Uterus (tissue), 2 donors: ENCODE data around the gene EXTL1.

Experiments used
- POLR2A ChIP-seq, 2 donors: fragments of 450-650 bp; IDR thresholded peaks; one replicate each; pipeline ENCODE4 v1.6.1; 2016; ENCODE audit warnings: antibody characterized with exemption in 2 of 2, mild to moderate bottlenecking in 1 of 2, moderate library complexity in 1 of 2
- TF ChIP-seq, protein P1 (sequence below), 4 experiments: fragments of 200-600 bp in 2 of 4; fragments of 450-650 bp in 2 of 4; sonication (generic) in 2 of 4; IDR thresholded peaks; one replicate each; pipeline ENCODE4 v1.5.1; 2016 to 2019; ENCODE audit warnings: antibody characterized with exemption in 4 of 4, mild to moderate bottlenecking in 2 of 4, moderate library complexity in 1 of 4

DNA sequence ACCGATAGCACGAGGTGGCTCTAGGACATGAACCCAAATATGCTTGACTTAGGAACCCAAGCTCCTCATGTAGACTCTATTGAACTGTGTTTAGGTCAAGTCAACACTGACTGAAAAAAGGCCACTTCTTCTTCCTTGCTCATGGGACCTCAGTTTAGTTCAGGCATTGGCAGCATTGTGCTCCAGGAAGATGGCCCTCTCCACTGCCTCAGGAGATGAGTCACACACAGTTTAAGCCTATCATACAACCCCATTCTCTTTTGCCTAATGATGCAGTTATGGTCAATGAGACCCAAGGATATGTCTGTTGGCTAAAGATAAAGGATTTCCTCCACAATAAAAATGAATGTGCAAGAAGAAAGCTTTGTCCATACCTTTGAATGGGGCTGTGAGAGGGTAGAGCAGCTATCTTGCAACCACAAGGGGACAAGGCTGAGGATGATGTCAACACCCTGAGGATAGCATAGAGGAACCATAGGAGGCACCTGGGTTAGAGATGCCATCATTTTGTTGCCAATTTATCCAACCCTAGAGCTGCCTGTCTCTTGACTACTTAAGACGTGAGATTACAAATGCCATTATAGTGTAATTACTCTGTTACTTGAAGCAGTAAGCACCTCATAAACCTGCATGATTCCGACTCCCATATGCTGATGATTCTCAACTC, 48.9 kb downstream of the EXTL1 start:
- TF ChIP-seq, protein P1, sequence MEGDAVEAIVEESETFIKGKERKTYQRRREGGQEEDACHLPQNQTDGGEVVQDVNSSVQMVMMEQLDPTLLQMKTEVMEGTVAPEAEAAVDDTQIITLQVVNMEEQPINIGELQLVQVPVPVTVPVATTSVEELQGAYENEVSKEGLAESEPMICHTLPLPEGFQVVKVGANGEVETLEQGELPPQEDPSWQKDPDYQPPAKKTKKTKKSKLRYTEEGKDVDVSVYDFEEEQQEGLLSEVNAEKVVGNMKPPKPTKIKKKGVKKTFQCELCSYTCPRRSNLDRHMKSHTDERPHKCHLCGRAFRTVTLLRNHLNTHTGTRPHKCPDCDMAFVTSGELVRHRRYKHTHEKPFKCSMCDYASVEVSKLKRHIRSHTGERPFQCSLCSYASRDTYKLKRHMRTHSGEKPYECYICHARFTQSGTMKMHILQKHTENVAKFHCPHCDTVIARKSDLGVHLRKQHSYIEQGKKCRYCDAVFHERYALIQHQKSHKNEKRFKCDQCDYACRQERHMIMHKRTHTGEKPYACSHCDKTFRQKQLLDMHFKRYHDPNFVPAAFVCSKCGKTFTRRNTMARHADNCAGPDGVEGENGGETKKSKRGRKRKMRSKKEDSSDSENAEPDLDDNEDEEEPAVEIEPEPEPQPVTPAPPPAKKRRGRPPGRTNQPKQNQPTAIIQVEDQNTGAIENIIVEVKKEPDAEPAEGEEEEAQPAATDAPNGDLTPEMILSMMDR (IDR thresholded peaks at IDR 0.05) = no peak
- no peak for TF ChIP-seq POLR2A (IDR thresholded peaks at IDR 0.05)
